Caki2 (cell line): ENCODE measurements around the gene TMEM147. TPM values are rescaled to one million over a fixed set of nuclear protein-coding genes. Genes with fewer than 3 reads are reported as not detected.

ENCODE experiments used
- DNase-seq: peaks from one replicate; pipeline ENCODE4 v3.0.0-alpha.2; 2015; ENCODE audit warnings: low read depth
- in situ Hi-C: cut with HindIII; loops from 2 replicates; pipeline ENCODE4 v1.10.0; 2016; ENCODE audit warnings: low sequenced_read_pairs, low pct_unique_long_range_greater_than_20kb, mixed read lengths
- total RNA-seq: library from RNA; depleted of rRNA; stranded (reverse); fragments of >200 nt; shearing (Covaris generic); gene quantifications from 2 replicates; pipeline ENCODE4 v1.2.3, GENCODE V29; 2014; ENCODE audit warnings: low replicate concordance

TMEM147 gene
- total RNA-seq, 1 experiment from 2014 or later = 218 TPM

- in situ Hi-C loops = no loop called here
Measured at GRCh38 chr19:35516310-35516709, 29.1 kb upstream of the TMEM147 start.

GRCh38 chr19:35517342-35517741 lies 28.1 kb upstream of the TMEM147 start:
- in situ Hi-C loops = no loop called here
- DNase-seq = no peak

More at GRCh38 chr19:35516310-35516709, 29.1 kb upstream of the TMEM147 start:
- DNase-seq = no peak

DNA sequence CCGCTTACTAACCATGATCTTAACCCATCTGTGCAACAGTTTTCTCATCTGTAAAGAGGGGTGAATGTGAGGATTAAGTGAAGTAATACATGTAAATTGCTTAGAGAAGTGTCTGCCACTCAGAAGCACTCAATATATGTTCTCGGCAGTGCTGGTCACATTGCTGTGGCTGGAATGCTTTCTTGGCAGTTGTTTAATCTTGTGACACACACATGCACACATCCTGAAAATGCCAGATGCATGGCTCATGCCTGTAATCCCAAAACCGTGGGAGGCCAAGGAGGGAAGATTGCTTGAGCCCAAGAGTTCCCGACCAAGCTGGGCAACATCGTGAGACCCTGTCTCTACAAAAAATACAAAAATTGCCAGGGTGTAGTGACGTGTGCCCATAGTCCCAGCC lies 27.1 kb upstream of the TMEM147 start:
- no peak for DNase-seq
- in situ Hi-C loops = no loop called here

GRCh38 chr19:35519291-35519690 lies 26.1 kb upstream of the TMEM147 start:
- in situ Hi-C loops = no loop called here
- DNase-seq = no peak

- no peak for DNase-seq
- in situ Hi-C loops = no loop called here
Measured at GRCh38 chr19:35521124-35521743, 24.2 kb upstream of the TMEM147 start.

- DNase-seq = no peak
- in situ Hi-C loops = no loop called here
Measured at GRCh38 chr19:35522745-35523327, 22.6 kb upstream of the TMEM147 start.

- in situ Hi-C loops = no loop called here
- DNase-seq = no peak
Measured at GRCh38 chr19:35524181-35524837, 21.1 kb upstream of the TMEM147 start.

DNA sequence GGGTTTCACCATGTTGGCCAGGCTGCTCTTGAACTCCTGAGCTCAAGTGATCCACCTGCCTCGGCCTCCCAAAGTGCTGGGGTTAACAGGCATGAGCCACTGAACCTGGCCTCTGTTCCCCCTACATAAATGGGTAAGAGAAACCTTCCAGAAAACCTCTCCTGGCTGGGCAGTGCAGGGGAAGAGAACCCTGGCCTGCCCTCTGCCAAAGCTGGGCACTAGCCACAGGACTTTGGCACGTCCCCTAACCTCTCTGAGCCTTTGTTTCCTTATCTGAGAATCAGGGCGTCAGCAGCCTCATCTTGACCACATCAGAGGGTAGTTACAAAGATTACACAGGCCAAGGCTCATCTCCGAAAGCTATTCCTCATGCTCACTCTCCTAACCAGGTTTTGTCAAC lies 19.6 kb upstream of the TMEM147 start:
- in situ Hi-C loops = no loop called here
- no peak for DNase-seq

GRCh38 chr19:35528218-35529038 lies 17.0 kb upstream of the TMEM147 start, which contains the start of gene SBSN:
SBSN (minus strand) TSS chr19:35528311; CDS start chr19:35528281, 30 bp downstream.
- no peak for DNase-seq
- in situ Hi-C loops = no loop called here

GRCh38 chr19:35529241-35530218 lies 15.9 kb upstream of the TMEM147 start:
- no peak for DNase-seq
- in situ Hi-C loops = no loop called here

- no peak for DNase-seq
- in situ Hi-C loops = no loop called here
Measured at GRCh38 chr19:35531291-35531690, 14.1 kb upstream of the TMEM147 start.

- DNase-seq = no peak
- in situ Hi-C loops = no loop called here
Measured at GRCh38 chr19:35533201-35533821, 12.1 kb upstream of the TMEM147 start, which contains the start of gene GAPDHS. GAPDHS (plus strand) TSS chr19:35533456; CDS start chr19:35533528, 72 bp downstream.

GRCh38 chr19:35533822-35534392 lies 11.5 kb upstream of the TMEM147 start:
- no peak for DNase-seq
- in situ Hi-C loops = no loop called here

- in situ Hi-C loops = no loop called here
- no peak for DNase-seq
Measured at GRCh38 chr19:35534803-35535480, 10.5 kb upstream of the TMEM147 start.

DNA sequence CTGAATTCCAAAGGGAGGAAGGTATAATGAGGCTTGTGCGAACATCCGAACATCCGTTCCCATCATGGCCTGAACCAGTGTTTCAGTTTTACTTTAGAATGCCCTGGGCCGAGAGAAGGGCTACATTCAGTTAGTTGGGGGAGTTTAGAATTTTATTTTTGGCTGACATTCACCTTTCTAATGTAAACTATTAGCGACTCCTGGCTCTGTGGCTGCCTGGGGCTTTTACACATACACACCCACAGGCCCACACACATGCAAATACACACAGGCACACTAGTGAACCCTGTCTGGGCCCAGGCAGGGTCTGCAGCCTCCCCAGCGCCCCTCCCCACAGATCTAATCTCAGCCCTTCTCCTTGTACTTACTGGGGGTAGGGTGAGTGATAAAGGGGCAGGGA lies 6.1 kb upstream of the TMEM147 start:
- in situ Hi-C loops = no loop called here

DNA sequence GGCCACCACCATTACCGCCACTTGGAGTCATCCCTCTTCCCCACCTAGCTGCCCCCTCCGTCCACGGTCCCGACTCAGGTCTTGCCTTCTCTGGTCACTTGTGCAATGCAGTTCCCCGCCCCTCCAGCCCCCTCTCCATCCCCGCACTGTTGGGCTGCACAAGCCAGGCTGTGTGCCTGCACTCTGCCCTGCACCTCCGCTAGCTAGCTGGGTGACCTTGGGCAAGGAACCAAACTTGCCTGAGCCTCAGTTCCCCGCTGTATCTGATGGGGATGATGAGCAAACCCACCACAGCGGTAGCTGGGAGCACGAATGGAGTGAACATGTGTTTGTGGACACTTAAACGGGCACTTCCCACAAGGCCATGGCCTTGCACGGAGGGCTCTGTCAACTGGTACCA lies 5.6 kb upstream of the TMEM147 start:
- in situ Hi-C loops = no loop called here
- no peak for DNase-seq

More for the DNA sequence above, 6.1 kb upstream of the TMEM147 start:
- DNase-seq = no peak
